ENCODE measurements around the gene COP1. TPM values are rescaled to one million over a fixed set of nuclear protein-coding genes. Genes with fewer than 3 reads are reported as not detected.
A peak's percentile ranks its signal among the peaks of the same experiment; 100 is the strongest.

Gene COP1
- total and polyA plus RNA-seq, 2 of the 13 experiments (the other 11 are each of a cell fraction or from before 2014, with no cell fraction given) = 20.5 to 51.3 TPM

- TF ChIP-seq DZIP1 (CRISPR knock-in tag; IDR thresholded peaks at IDR 0.05) (0 out of 2 replicates have a peak, but pooled peaks have one; percentile 50), MED1 (CRISPR knock-in tag; IDR thresholded peaks at IDR 0.05) (no peak; the same call in 1 of the 2 replicates), PRMT3 (CRISPR knock-in tag; IDR thresholded peaks at IDR 0.05; ENCODE audit: borderline replicate concordance, low read depth) (no peak), ZHX2 (IDR thresholded peaks at IDR 0.05; ENCODE audit: low read depth) (no peak), ZHX2 (CRISPR knock-in tag; IDR thresholded peaks at IDR 0.05; ENCODE audit: borderline replicate concordance) (peak; percentile 69; the same call in 1 of the 2 replicates), ZNF614 (CRISPR knock-in tag; IDR thresholded peaks at IDR 0.05; ENCODE audit: borderline replicate concordance) (no peak; the same call in 1 of the 2 replicates), CERS6 (CRISPR knock-in tag; IDR thresholded peaks at IDR 0.05) (no peak), ARID5B (CRISPR knock-in tag; IDR thresholded peaks at IDR 0.05) (no peak; the same call in 1 of the 2 replicates), LCORL (IDR thresholded peaks at IDR 0.05) (no peak), LCORL (CRISPR knock-in tag; IDR thresholded peaks at IDR 0.05) (no peak; the same call in 1 of the 2 replicates), MTF1 (CRISPR knock-in tag; IDR thresholded peaks at IDR 0.05) (no peak), CBX1 (IDR thresholded peaks at IDR 0.05; ENCODE audit: low read depth) (no peak), ZBTB20 (CRISPR knock-in tag; IDR thresholded peaks at IDR 0.05; ENCODE audit: borderline replicate concordance, low read depth) (peak; percentile 50; the same call in 1 of the 2 replicates), RARA (CRISPR knock-in tag; IDR thresholded peaks at IDR 0.05) (no peak), KLF6 (CRISPR knock-in tag; IDR thresholded peaks at IDR 0.05) (no peak)
Observed at GRCh38 chr1:176206961-176207902, at the start of gene COP1 (continued).

Measured in HepG2 (cell line).